GM12865 (cell line): ENCODE results near the gene HAX1.
"Not testable (repeated sequence)": the region's sequence is repeated elsewhere in the genome, so short reads cannot be mapped to it uniquely, and the experiment has no call there.

Source experiments
- DNase-seq: peaks from one replicate; pipeline ENCODE4 v3.0.0; 2010; ENCODE audit warnings: low read depth
- H3K4me3 ChIP-seq: 2 replicates; pipeline ENCODE4 v1.5.1; 2011; ENCODE audit warnings: mild to moderate bottlenecking, low read depth, low read length, control low read depth
- CTCF ChIP-seq: IDR thresholded peaks from 2 replicates; pipeline ENCODE4 v1.5.1; 2011; ENCODE audit warnings: low read length, control low read depth, low read depth, inconsistent platforms; ENCODE audit not compliant: insufficient read depth; ENCODE audit errors: missing control alignments

HAX1 gene

GRCh38 chr1:154306151-154306550 lies 33.7 kb downstream of the HAX1 start:
- DNase-seq, result no peak
- no peak for TF ChIP-seq CTCF
- no peak overlapping the region for H3K4me3 ChIP-seq

- DNase-seq, result peak; percentile 31
- not testable (repeated sequence) for H3K4me3 ChIP-seq
Measured at GRCh38 chr1:154307670-154308270, 35.3 kb downstream of the HAX1 start.

GRCh38 chr1:154309136-154309535 lies 36.7 kb downstream of the HAX1 start:
- H3K4me3 ChIP-seq, DNase-seq: not testable (repeated sequence)

- H3K4me3 ChIP-seq, DNase-seq: not testable (repeated sequence)
Measured at GRCh38 chr1:154312229-154313065, 40.0 kb downstream of the HAX1 start.

GRCh38 chr1:154313066-154313356 lies 40.6 kb downstream of the HAX1 start:
- TF ChIP-seq CTCF, result no peak
- H3K4me3 ChIP-seq, result no peak overlapping the region
- no peak for DNase-seq

- H3K4me3 ChIP-seq, DNase-seq: not testable (repeated sequence)
Measured at GRCh38 chr1:154314226-154314625, 41.8 kb downstream of the HAX1 start.

- DNase-seq, result no peak
- no peak for TF ChIP-seq CTCF
- H3K4me3 ChIP-seq, result no peak overlapping the region
Measured at GRCh38 chr1:154316704-154317103, 44.3 kb downstream of the HAX1 start.

GRCh38 chr1:154318386-154318785 lies 46.0 kb downstream of the HAX1 start:
- no peak for DNase-seq
- TF ChIP-seq CTCF, result no peak
- no peak overlapping the region for H3K4me3 ChIP-seq

GRCh38 chr1:154320882-154321608 lies 48.6 kb downstream of the HAX1 start, which contains the start of gene AQP10:
TSS of gene AQP10 (plus strand) at chr1:154321093. CDS start at chr1:154321156, 63 bp downstream.
- TF ChIP-seq CTCF, result no peak

GRCh38 chr1:154321609-154321934 lies 49.1 kb downstream of the HAX1 start:
- H3K4me3 ChIP-seq, DNase-seq: not testable (repeated sequence)

More at GRCh38 chr1:154320882-154321608, 48.6 kb downstream of the HAX1 start, which contains the start of gene AQP10:
- no peak within 1 kb of the TSS for H3K4me3 ChIP-seq
- DNase-seq, result no peak
